OCI-LY7 (cell line): ENCODE data around the gene INPP5J. TPM values are rescaled to one million over a fixed set of nuclear protein-coding genes. Genes with fewer than 3 reads are reported as not detected.

ENCODE experiments used
- BruUV-seq: library from RNA; stranded (reverse); fragments of 400-500 nt; replicated peaks from 2 replicates; lab custom pipeline; 2021; lab: Mats Ljungman, UMichigan
- CTCF ChIA-PET: fragments of 300-600 bp; sonication (Branson Sonifier 250); formaldehyde crosslinking; loops from one replicate; lab custom pipeline; 2022; ENCODE audit warnings: antibody characterized with exemption; ENCODE audit not compliant: unreplicated experiment; lab: Charles Lee
- POLR2A ChIA-PET: fragments of 300-600 bp; sonication (Branson Sonifier 250); formaldehyde crosslinking; loops from one replicate; lab custom pipeline; 2022; ENCODE audit warnings: antibody characterized with exemption; lab: Charles Lee
- DNase-seq: peaks from one replicate; pipeline ENCODE4 v3.0.0-alpha.2; 2015; ENCODE audit warnings: low spot score
- H2AFZ ChIP-seq: fragments of 200-600 bp; sonication (generic), shearing (Covaris generic); 2 replicates; pipeline ENCODE4 v1.6.1; 2014; ENCODE audit warnings: mild to moderate bottlenecking, antibody characterized with exemption, low read length, moderate library complexity
- H3K27ac ChIP-seq: fragments of 200-600 bp; sonication (generic); 2 replicates; pipeline ENCODE4 v1.5.1; 2014; ENCODE audit warnings: mixed run types, low read depth, mild to moderate bottlenecking, moderate library complexity, low read length, inconsistent platforms; ENCODE audit not compliant: poor library complexity, severe bottlenecking
- H3K36me3 ChIP-seq: fragments of 200-600 bp; sonication (generic); 2 replicates; pipeline ENCODE4 v1.6.1; 2014; ENCODE audit warnings: mild to moderate bottlenecking, antibody characterized with exemption, low read length, moderate library complexity, mixed read lengths; ENCODE audit not compliant: insufficient read depth
- H3K4me1 ChIP-seq: fragments of 200-600 bp; sonication (generic); 2 replicates; pipeline ENCODE4 v1.5.1; 2014; ENCODE audit warnings: mild to moderate bottlenecking, low read length; ENCODE audit not compliant: insufficient read depth, poor library complexity, severe bottlenecking
- H3K4me2 ChIP-seq: fragments of 200-600 bp; sonication (generic); 2 replicates; pipeline ENCODE4 v1.6.1; 2014; ENCODE audit warnings: mild to moderate bottlenecking, low read length
- H3K4me3 ChIP-seq: fragments of 200-600 bp; sonication (generic); 2 replicates; pipeline ENCODE4 v1.5.1; 2014; ENCODE audit warnings: mild to moderate bottlenecking, low read depth, low read length; ENCODE audit not compliant: poor library complexity, severe bottlenecking
- H3K79me2 ChIP-seq: fragments of 200-600 bp; sonication (generic); 2 replicates; pipeline ENCODE4 v1.6.1; 2016; ENCODE audit warnings: low read depth, mild to moderate bottlenecking, low read length, moderate library complexity, mixed read lengths; ENCODE audit not compliant: insufficient read depth
- H3K9me2 ChIP-seq: fragments of 200-600 bp; sonication (generic); 2 replicates; pipeline ENCODE4 v1.6.1; 2016; ENCODE audit warnings: mild to moderate bottlenecking, low read length, mixed read lengths; ENCODE audit not compliant: insufficient read depth
- H3K9me3 ChIP-seq: fragments of 200-600 bp; sonication (generic); 2 replicates; pipeline ENCODE4 v1.6.1; 2014; ENCODE audit warnings: mild to moderate bottlenecking, mixed run types, low read length, mixed read lengths
- H4K20me1 ChIP-seq: fragments of 200-600 bp; sonication (generic); 2 replicates; pipeline ENCODE4 v1.6.1; 2014; ENCODE audit warnings: mild to moderate bottlenecking, antibody characterized with exemption, low read length, moderate library complexity, mixed read lengths; ENCODE audit not compliant: insufficient read depth
- CTCF ChIP-seq: fragments of 200-600 bp; sonication (generic); conservative IDR thresholded peaks from 2 replicates; pipeline ENCODE4 v1.5.1; 2014; ENCODE audit warnings: mild to moderate bottlenecking, antibody characterized with exemption, low read length, moderate library complexity, mixed read lengths
- EZH2phosphoT487 ChIP-seq: fragments of 200-600 bp; sonication (generic); IDR thresholded peaks from 2 replicates; pipeline ENCODE4 v1.6.1; 2018; ENCODE audit warnings: low read depth, borderline replicate concordance, mild to moderate bottlenecking, mixed run types, antibody characterized with exemption, low read length, moderate library complexity, mixed read lengths
- intact Hi-C: fragments of 100-400 bp; cut with micrococcal nuclease; formaldehyde crosslinking; loops from one replicate; pipeline ENCODE4 v1.10.0; 2022; ENCODE audit not compliant: unreplicated experiment
- total RNA-seq, 2 experiments: library from RNA; depleted of rRNA in 1 of 2; stranded (reverse); fragments of >200 nt in 1 of 2; shearing (Covaris generic) in 1 of 2; gene quantifications; 2 replicates each; pipeline ENCODE4 v1.2.3, GENCODE V29; 2014 to 2022

The INPP5J gene
- total RNA-seq, 2 experiments from 2014 or later = 7.5 TPM; not detected in 1

GRCh38 chr22:31103899-31104694, 18.7 kb upstream of the INPP5J start:
- POLR2A ChIA-PET = no interaction called here
- TF ChIP-seq CTCF (no peak), EZH2phosphoT487 (no peak)
- no peaks in the 10 kb centered on the region for H3K79me2 ChIP-seq

GRCh38 chr22:31104869-31105268, 17.9 kb upstream of the INPP5J start:
- no peaks in the 10 kb centered on the region for H3K9me3 ChIP-seq
- no peaks in the 10 kb centered on the region for H3K9me2 ChIP-seq
- no peaks in the 10 kb centered on the region for H3K79me2 ChIP-seq
- no peaks in the 10 kb centered on the region for H3K36me3 ChIP-seq
- H2AFZ ChIP-seq = no peak overlapping the region
- BruUV-seq = no TSS peak
- H3K27ac ChIP-seq = no peak overlapping the region
- peaks cover 5% of the 10 kb centered on the region for H3K4me1 ChIP-seq
- ChIA-PET CTCF (no interaction called here), POLR2A (no interaction called here)
- H3K4me2 ChIP-seq = no peak overlapping the region
- no peak for TF ChIP-seq EZH2phosphoT487
- no peak for DNase-seq
- H4K20me1 ChIP-seq = no peaks in the 10 kb centered on the region
- intact Hi-C loops = loop anchor here (5.0 kb wide), 1 partner anchor 42 kb away; no protein-coding TSS in a partner anchor
- no peak overlapping the region for H3K4me3 ChIP-seq

More at GRCh38 chr22:31103899-31104694, 18.7 kb upstream of the INPP5J start:
- no peak overlapping the region for H2AFZ ChIP-seq
- no peak overlapping the region for H3K4me2 ChIP-seq
- H3K4me1 ChIP-seq = peaks cover 5% of the 10 kb centered on the region
- intact Hi-C loops = no loop called here
- H3K4me3 ChIP-seq = no peak overlapping the region
- no peaks in the 10 kb centered on the region for H3K9me2 ChIP-seq
- DNase-seq = no peak
- BruUV-seq = no TSS peak
- CTCF ChIA-PET = no interaction called here
- no peaks in the 10 kb centered on the region for H3K9me3 ChIP-seq
- H4K20me1 ChIP-seq = no peaks in the 10 kb centered on the region
- H3K36me3 ChIP-seq = no peaks in the 10 kb centered on the region
- H3K27ac ChIP-seq = no peak overlapping the region

GRCh38 chr22:31105282-31105929, 17.4 kb upstream of the INPP5J start:
- Histone ChIP-seq H3K27ac (no peak overlapping the region), H3K36me3 (no peaks in the 10 kb centered on the region), H3K9me3 (no peaks in the 10 kb centered on the region), H2AFZ (no peak overlapping the region), H4K20me1 (no peaks in the 10 kb centered on the region), H3K4me1 (peaks cover 5% of the 10 kb centered on the region), H3K4me2 (no peak overlapping the region), H3K79me2 (no peaks in the 10 kb centered on the region), H3K9me2 (no peaks in the 10 kb centered on the region), H3K4me3 (no peak overlapping the region)
- ChIA-PET CTCF (no interaction called here), POLR2A (no interaction called here)
- no TSS peak for BruUV-seq
- TF ChIP-seq CTCF = no peak
- TF ChIP-seq EZH2phosphoT487 = no peak
- intact Hi-C loops = loop anchor here (5.0 kb wide), 1 partner anchor 42 kb away; no protein-coding TSS in a partner anchor
- no peak for DNase-seq
